ENCODE data around the gene DGCR8. TPM values are rescaled to one million over a fixed set of nuclear protein-coding genes. Genes with fewer than 3 reads are reported as not detected.
A peak's percentile ranks its signal among the peaks of the same experiment; 100 is the strongest.

Gene DGCR8
- polyA plus RNA-seq, 2 of the 4 experiments (the other 2 are of a cell fraction) = 18.1 to 21.3 TPM

GRCh38 chr22:20153945-20154344, 73.9 kb downstream of the DGCR8 start:
- CTCF ChIA-PET = interaction anchor here (0.6 to 7.1 kb wide), 7 partner anchors 10 to 159 kb away, joined by 3 to 92 read pairs (median 3); no protein-coding TSS in a partner anchor
- FAIRE-seq = no peak

GRCh38 chr22:20154602-20155187, 74.7 kb downstream of the DGCR8 start:
- FAIRE-seq (no peak), ATAC-seq (peak; percentile 19 to 43; a peak in 4 of 6 replicates), DNase-seq (ENCODE audit: low read depth in 1 of 2, low spot score in 1 of 2) (peak in 1 of 2 experiments; percentile 16)
- H3K4me1 ChIP-seq = no peaks in the 10 kb centered on the region
- H3K27ac ChIP-seq = no peak overlapping the region
- no peak overlapping the region for H3K4me2 ChIP-seq
- H3K9me3 ChIP-seq = no peaks in the 10 kb centered on the region
- ChIA-PET CTCF (interaction anchor here (0.6 to 7.1 kb wide), 3 partner anchors 131 to 140 kb away, joined by 3 to 92 read pairs (median 3); no protein-coding TSS in a partner anchor), POLR2A (no interaction called here)
- H3K4me3 ChIP-seq = no peak overlapping the region
- no peak for TF ChIP-seq GATA3 (IDR thresholded peaks at IDR 0.05; ENCODE audit: borderline replicate concordance)
- no peak for TF ChIP-seq ESRRA (IDR thresholded peaks at IDR 0.05; ENCODE audit: borderline replicate concordance, low read length)
- TF ChIP-seq TP53 (CRISPR knock-in tag; IDR thresholded peaks at IDR 0.05) = no peak
- TF ChIP-seq HOXA7 (CRISPR knock-in tag; IDR thresholded peaks at IDR 0.05) = no peak
- TF ChIP-seq ZSCAN20 (CRISPR knock-in tag; IDR thresholded peaks at IDR 0.05) = no peak
- no peak for TF ChIP-seq MYC (IDR thresholded peaks at IDR 0.05; ENCODE audit: borderline replicate concordance, low read length)
- TF ChIP-seq, protein P1, sequence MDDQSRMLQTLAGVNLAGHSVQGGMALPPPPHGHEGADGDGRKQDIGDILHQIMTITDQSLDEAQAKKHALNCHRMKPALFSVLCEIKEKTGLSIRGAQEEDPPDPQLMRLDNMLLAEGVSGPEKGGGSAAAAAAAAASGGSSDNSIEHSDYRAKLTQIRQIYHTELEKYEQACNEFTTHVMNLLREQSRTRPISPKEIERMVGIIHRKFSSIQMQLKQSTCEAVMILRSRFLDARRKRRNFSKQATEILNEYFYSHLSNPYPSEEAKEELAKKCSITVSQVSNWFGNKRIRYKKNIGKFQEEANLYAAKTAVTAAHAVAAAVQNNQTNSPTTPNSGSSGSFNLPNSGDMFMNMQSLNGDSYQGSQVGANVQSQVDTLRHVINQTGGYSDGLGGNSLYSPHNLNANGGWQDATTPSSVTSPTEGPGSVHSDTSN (IDR thresholded peaks at IDR 0.05) = no peak
- 45% methylated on average over 5 of the region's 14 CpGs for WGBS (ENCODE audit: missing lambda C conversion rate)

More at GRCh38 chr22:20153945-20154344, 73.9 kb downstream of the DGCR8 start:
- DNase-seq (ENCODE audit: low read depth in 1 of 2, low spot score in 1 of 2) (no peak), ATAC-seq (no peak)
- no peaks in the 10 kb centered on the region for H3K4me1 ChIP-seq
- WGBS (ENCODE audit: missing lambda C conversion rate) = 90% methylated on average over 8 of the region's 16 CpGs
- POLR2A ChIA-PET = no interaction called here
- no peak overlapping the region for H3K4me2 ChIP-seq
- no peaks in the 10 kb centered on the region for H3K9me3 ChIP-seq
- H3K4me3 ChIP-seq = no peak overlapping the region
- H3K27ac ChIP-seq = no peak overlapping the region
- TF ChIP-seq EP300 (IDR thresholded peaks at IDR 0.05) = no peak
- no peak for TF ChIP-seq FOXS1 (CRISPR knock-in tag; IDR thresholded peaks at IDR 0.05)

DNA sequence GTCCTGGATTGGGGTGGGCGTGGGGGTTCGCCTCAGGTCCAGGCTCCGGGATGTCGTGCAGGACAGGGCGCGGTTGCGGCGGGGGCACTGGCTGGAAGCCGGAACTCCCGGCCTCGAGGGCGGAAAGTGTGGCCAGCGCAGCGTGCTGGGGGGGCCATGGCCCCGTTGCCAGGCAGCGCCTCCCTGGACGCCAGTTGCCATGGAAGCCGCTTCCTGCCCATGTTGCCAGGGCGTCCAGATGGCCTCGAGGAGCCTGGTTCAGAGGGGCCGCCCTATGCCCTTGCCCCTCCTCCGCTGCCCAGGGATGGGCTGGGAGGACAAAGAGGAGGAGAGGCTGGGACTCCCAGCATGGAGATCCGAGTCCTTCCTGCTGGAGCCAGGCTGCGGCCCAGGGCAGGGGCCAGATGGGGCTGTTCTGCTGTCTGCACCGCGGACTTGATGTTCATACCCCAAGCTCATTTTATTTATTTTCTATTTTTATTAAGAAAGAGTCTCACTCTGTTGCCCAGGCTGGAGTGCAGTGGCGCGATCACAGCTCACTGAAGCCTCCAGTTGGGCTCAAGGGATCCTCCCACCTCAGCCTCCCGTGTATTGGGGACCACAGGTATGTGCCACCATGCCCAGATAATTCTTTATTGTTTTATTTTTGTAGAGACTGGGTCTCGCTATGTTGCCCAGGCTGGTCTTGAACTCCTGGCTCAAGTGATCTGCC, 75.4 kb downstream of the DGCR8 start:
- Histone ChIP-seq H3K4me3 (no peak overlapping the region), H3K9me3 (no peaks in the 10 kb centered on the region), H3K4me1 (no peaks in the 10 kb centered on the region), H3K27ac (no peak overlapping the region), H3K4me2 (no peak overlapping the region)
- ATAC-seq = no peak
- 76% methylated on average over 8 of the region's 30 CpGs for WGBS (ENCODE audit: missing lambda C conversion rate)
- CTCF ChIA-PET = interaction anchor here (1.2 to 7.1 kb wide), 3 partner anchors 34 to 140 kb away, joined by 3 to 92 read pairs (median 9); no protein-coding TSS in a partner anchor
- FAIRE-seq = no peak
- POLR2A ChIA-PET = no interaction called here
- no peak for DNase-seq (ENCODE audit: low read depth in 1 of 2, low spot score in 1 of 2)
- TF ChIP-seq MYC (IDR thresholded peaks at IDR 0.05; ENCODE audit: borderline replicate concordance, low read length) (no peak), ZFP36 (IDR thresholded peaks at IDR 0.05; ENCODE audit: borderline replicate concordance, partially characterized antibody) (no peak), ZSCAN20 (CRISPR knock-in tag; IDR thresholded peaks at IDR 0.05) (no peak)
- TF ChIP-seq, protein P2, sequence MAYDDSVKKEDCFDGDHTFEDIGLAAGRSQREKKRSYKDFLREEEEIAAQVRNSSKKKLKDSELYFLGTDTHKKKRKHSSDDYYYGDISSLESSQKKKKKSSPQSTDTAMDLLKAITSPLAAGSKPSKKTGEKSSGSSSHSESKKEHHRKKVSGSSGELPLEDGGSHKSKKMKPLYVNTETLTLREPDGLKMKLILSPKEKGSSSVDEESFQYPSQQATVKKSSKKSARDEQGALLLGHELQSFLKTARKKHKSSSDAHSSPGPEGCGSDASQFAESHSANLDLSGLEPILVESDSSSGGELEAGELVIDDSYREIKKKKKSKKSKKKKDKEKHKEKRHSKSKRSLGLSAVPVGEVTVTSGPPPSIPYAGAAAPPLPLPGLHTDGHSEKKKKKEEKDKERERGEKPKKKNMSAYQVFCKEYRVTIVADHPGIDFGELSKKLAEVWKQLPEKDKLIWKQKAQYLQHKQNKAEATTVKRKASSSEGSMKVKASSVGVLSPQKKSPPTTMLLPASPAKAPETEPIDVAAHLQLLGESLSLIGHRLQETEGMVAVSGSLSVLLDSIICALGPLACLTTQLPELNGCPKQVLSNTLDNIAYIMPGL (CRISPR knock-in tag; IDR thresholded peaks at IDR 0.05; ENCODE audit: borderline replicate concordance) = no peak

GRCh38 chr22:20156042-20156389, 76.0 kb downstream of the DGCR8 start:
- Histone ChIP-seq H3K4me3 (no peak overlapping the region), H3K4me2 (no peak overlapping the region), H3K9me3 (no peaks in the 10 kb centered on the region), H3K4me1 (no peaks in the 10 kb centered on the region), H3K27ac (no peak overlapping the region)
- CTCF ChIA-PET = interaction anchor here (1.1 to 7.1 kb wide), 5 partner anchors 19 to 139 kb away, joined by 3 to 92 read pairs (median 9); no protein-coding TSS in a partner anchor
- FAIRE-seq = no peak
- no peak for DNase-seq (ENCODE audit: low read depth in 1 of 2, low spot score in 1 of 2)
- POLR2A ChIA-PET = no interaction called here
- WGBS (ENCODE audit: missing lambda C conversion rate) = 39% methylated on average over 6 of the region's 7 CpGs
- no peak for ATAC-seq
- no peak for TF ChIP-seq CHD4 (IDR thresholded peaks at IDR 0.05; ENCODE audit: borderline replicate concordance)
- no peak for TF ChIP-seq TP53 (CRISPR knock-in tag; IDR thresholded peaks at IDR 0.05)
- TF ChIP-seq TFCP2L1 (CRISPR knock-in tag; IDR thresholded peaks at IDR 0.05) = no peak
- TF ChIP-seq ATOH8 (CRISPR knock-in tag; IDR thresholded peaks at IDR 0.05; ENCODE audit: low read depth) = no peak
- TF ChIP-seq CBX8 (IDR thresholded peaks at IDR 0.05) = no peak
- no peak for TF ChIP-seq HDAC2 (IDR thresholded peaks at IDR 0.05)
- no peak for TF ChIP-seq POLR2A (IDR thresholded peaks at IDR 0.05; ENCODE audit: low read length)

Measured in A549 (cell line).